Measurements from ENCODE around the gene SEC14L2. TPM values are rescaled to one million over a fixed set of nuclear protein-coding genes. Genes with fewer than 3 reads are reported as not detected.

Gene SEC14L2
- total and polyA plus RNA-seq, 4 donors: 6.5 to 110 (median 49.6) TPM

- H3K4me1 ChIP-seq (ENCODE audit: control insufficient read depth in 4 of 4, insufficient read depth in 4 of 4, low read length in 3 of 4): no peaks in the 10 kb centered on the region
- DNase-seq (ENCODE audit: low spot score): no peak
- no peak overlapping the region for H3K27ac ChIP-seq (ENCODE audit: low read depth in 1 of 2, low read length in 2 of 2)
- WGBS: 92% methylated on average over 13 of the region's 13 CpGs
- H3K27me3 ChIP-seq (ENCODE audit: control insufficient read depth in 4 of 4, insufficient read depth in 4 of 4, low read length in 3 of 4): no peaks in the 10 kb centered on the region
- H3K9me3 ChIP-seq (ENCODE audit: control insufficient read depth in 4 of 4, low read length in 3 of 4): no peaks in the 10 kb centered on the region
- H3K4me3 ChIP-seq (ENCODE audit: low read depth in 1 of 3, low read length in 3 of 3): no peak overlapping the region
- H3K9ac ChIP-seq (ENCODE audit: low read depth in 1 of 2, low read length in 2 of 2): no peak overlapping the region
- TF ChIP-seq MAX (IDR thresholded peaks at IDR 0.05) (no peak), EGR1 (IDR thresholded peaks at IDR 0.05; ENCODE audit: low read depth in 2 of 2) (no peak), TAF1 (conservative IDR thresholded peaks at IDR 0.05) (no peak), CTCF (IDR thresholded peaks at IDR 0.05; ENCODE audit: low read depth, low read length, missing input control) (no peak), ATF3 (IDR thresholded peaks at IDR 0.05) (no peak), ZBTB33 (IDR thresholded peaks at IDR 0.05) (no peak), RXRA (IDR thresholded peaks at IDR 0.05) (no peak), GABPA (IDR thresholded peaks at IDR 0.05 in 1 of 2, conservative IDR thresholded peaks at IDR 0.05 in 1 of 2) (no peak), SP1 (IDR thresholded peaks at IDR 0.05) (no peak), RAD21 (IDR thresholded peaks at IDR 0.05) (no peak), NR2F2 (IDR thresholded peaks at IDR 0.05) (no peak), REST (IDR thresholded peaks at IDR 0.05) (no peak), FOXA2 (IDR thresholded peaks at IDR 0.05) (no peak), HNF4A (conservative IDR thresholded peaks at IDR 0.05) (no peak), JUND (IDR thresholded peaks at IDR 0.05) (no peak)
- peaks cover 0 to 11% (median 5%) of the 10 kb centered on the region in 4 donors for H3K36me3 ChIP-seq (ENCODE audit: control insufficient read depth in 4 of 4, insufficient read depth in 3 of 4, low read depth in 1 of 4, low read length in 3 of 4)
Observed at GRCh38 chr22:30375312-30375849, 21.4 kb upstream of the SEC14L2 start.

GRCh38 chr22:30380011-30380410 is 16.8 kb upstream of the SEC14L2 start:
- TF ChIP-seq CTCF (IDR thresholded peaks at IDR 0.05; ENCODE audit: low read depth, low read length, missing input control): no peak
- TF ChIP-seq YY1 (IDR thresholded peaks at IDR 0.05): no peak
- no peak for TF ChIP-seq SP1 (IDR thresholded peaks at IDR 0.05)
- no peak for TF ChIP-seq ZBTB33 (IDR thresholded peaks at IDR 0.05)
- no peak for TF ChIP-seq EGR1 (IDR thresholded peaks at IDR 0.05; ENCODE audit: low read depth in 2 of 2)
- no peak for TF ChIP-seq RAD21 (IDR thresholded peaks at IDR 0.05)
- WGBS: 98% methylated on average over 20 of the region's 20 CpGs
- H3K27me3 ChIP-seq (ENCODE audit: control insufficient read depth in 4 of 4, insufficient read depth in 4 of 4, low read length in 3 of 4): no peaks in the 10 kb centered on the region
- no peaks in the 10 kb centered on the region for H3K4me1 ChIP-seq (ENCODE audit: control insufficient read depth in 4 of 4, insufficient read depth in 4 of 4, low read length in 3 of 4)
- H3K9ac ChIP-seq (ENCODE audit: low read depth in 1 of 2, low read length in 2 of 2): no peak overlapping the region
- H3K4me3 ChIP-seq (ENCODE audit: low read depth in 1 of 3, low read length in 3 of 3): no peak overlapping the region
- peaks cover 0 to 28% (median 6%) of the 10 kb centered on the region in 4 donors for H3K36me3 ChIP-seq (ENCODE audit: control insufficient read depth in 4 of 4, insufficient read depth in 3 of 4, low read depth in 1 of 4, low read length in 3 of 4)
- no peaks in the 10 kb centered on the region for H3K9me3 ChIP-seq (ENCODE audit: control insufficient read depth in 4 of 4, low read length in 3 of 4)
- no peak for DNase-seq (ENCODE audit: low spot score)
- H3K27ac ChIP-seq (ENCODE audit: low read depth in 1 of 2, low read length in 2 of 2): no peak overlapping the region
